BLaER1 (cell line): ENCODE data around the gene SCAF8.
"Not testable (repeated sequence)": the region's sequence is repeated elsewhere in the genome, so short reads cannot be mapped to it uniquely, and the experiment has no call there.

Experiments
- H3K27ac ChIP-seq: shearing (Covaris generic); formaldehyde crosslinking; 2 replicates; pipeline ENCODE4 v1.8.1; 2022
- H3K27me3 ChIP-seq: shearing (Covaris generic); formaldehyde crosslinking; 2 replicates; pipeline ENCODE4 v1.8.1; 2022
- H3K36me3 ChIP-seq: shearing (Covaris generic); formaldehyde crosslinking; 2 replicates; pipeline ENCODE4 v1.8.1; 2022
- H3K4me1 ChIP-seq: shearing (Covaris generic); formaldehyde crosslinking; 2 replicates; pipeline ENCODE4 v1.8.1; 2022
- H3K4me2 ChIP-seq: shearing (Covaris generic); formaldehyde crosslinking; 2 replicates; pipeline ENCODE4 v1.8.1; 2022
- H3K4me3 ChIP-seq: shearing (Covaris generic); formaldehyde crosslinking; 2 replicates; pipeline ENCODE4 v1.8.1; 2022
- H3K9ac ChIP-seq: shearing (Covaris generic); formaldehyde crosslinking; 2 replicates; pipeline ENCODE4 v1.8.1; 2022
- H3K9me3 ChIP-seq: shearing (Covaris generic); formaldehyde crosslinking; 2 replicates; pipeline ENCODE4 v1.8.1; 2022
- H4K20me1 ChIP-seq: shearing (Covaris generic); formaldehyde crosslinking; 2 replicates; pipeline ENCODE4 v1.8.1; 2022
- Cebpa-rat ChIP-seq: shearing (Covaris generic); IDR thresholded peaks from 2 replicates; pipeline ENCODE4 v1.8.1; 2022

Gene SCAF8

DNA sequence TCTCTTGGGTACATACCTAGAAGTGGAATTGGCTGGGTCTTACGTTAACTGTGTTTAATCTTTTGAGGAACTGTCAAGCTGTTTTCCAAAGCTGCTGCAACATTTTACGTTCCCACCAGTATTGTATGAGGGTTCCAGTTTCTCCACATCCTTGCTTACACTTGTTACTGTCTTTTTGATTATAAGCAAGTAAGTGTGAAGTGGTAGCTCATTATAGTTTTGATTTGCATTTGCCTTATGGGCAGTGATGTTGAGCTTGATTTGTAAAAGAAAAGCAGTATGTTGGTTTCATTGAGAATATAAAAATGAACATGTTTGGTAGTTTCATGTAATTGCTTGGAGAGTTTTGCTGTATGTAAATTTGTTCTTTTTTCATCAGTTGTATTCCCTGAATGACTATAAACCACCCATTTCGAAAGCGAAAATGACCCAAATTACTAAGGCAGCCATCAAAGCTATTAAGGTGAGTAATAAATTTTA, 40.4 kb downstream of the SCAF8 start:
- no peak for TF ChIP-seq Cebpa-rat
- 0 out of 2 replicates have a peak, but pooled peaks cover 7% of the 10 kb centered on the region for H3K9me3 ChIP-seq
- no peak overlapping the region for H3K27ac ChIP-seq
- peaks cover 100% of the 10 kb centered on the region for H4K20me1 ChIP-seq
- H3K4me2 ChIP-seq, result no peak overlapping the region
- H3K36me3 ChIP-seq, result peaks cover 64% of the 10 kb centered on the region
- H3K4me3 ChIP-seq, result no peak overlapping the region
- H3K9ac ChIP-seq, result no peak overlapping the region
- no peaks in the 10 kb centered on the region for H3K4me1 ChIP-seq
- H3K27me3 ChIP-seq, result no peaks in the 10 kb centered on the region

- H3K4me2 ChIP-seq, H3K4me1 ChIP-seq, H3K9me3 ChIP-seq, H3K9ac ChIP-seq, H3K27ac ChIP-seq, H3K27me3 ChIP-seq, H3K4me3 ChIP-seq: not testable (repeated sequence)
- H4K20me1 ChIP-seq, result peaks cover 90% of the 10 kb centered on the region
- peaks cover 70% of the 10 kb centered on the region for H3K36me3 ChIP-seq
Measured at GRCh38 chr6:154779157-154779556, 45.9 kb downstream of the SCAF8 start.

- H4K20me1 ChIP-seq, result peaks cover 89% of the 10 kb centered on the region
- H3K4me1 ChIP-seq, result no peaks in the 10 kb centered on the region
- no peak overlapping the region for H3K27ac ChIP-seq
- H3K4me3 ChIP-seq, result no peak overlapping the region
- no peaks in the 10 kb centered on the region for H3K27me3 ChIP-seq
- TF ChIP-seq Cebpa-rat, result no peak
- no peak overlapping the region for H3K9ac ChIP-seq
- H3K36me3 ChIP-seq, result peaks cover 78% of the 10 kb centered on the region
- no peaks in the 10 kb centered on the region for H3K9me3 ChIP-seq
- H3K4me2 ChIP-seq, result no peak overlapping the region
Measured at GRCh38 chr6:154782193-154782592, 49.0 kb downstream of the SCAF8 start.

GRCh38 chr6:154783229-154783628, 50.0 kb downstream of the SCAF8 start:
- no peak overlapping the region for H3K4me2 ChIP-seq
- TF ChIP-seq Cebpa-rat, result no peak
- H3K36me3 ChIP-seq, result peaks cover 84% of the 10 kb centered on the region
- no peak overlapping the region for H3K9ac ChIP-seq
- peaks cover 89% of the 10 kb centered on the region for H4K20me1 ChIP-seq
- H3K27me3 ChIP-seq, result no peaks in the 10 kb centered on the region
- H3K9me3 ChIP-seq, result no peaks in the 10 kb centered on the region
- H3K4me1 ChIP-seq, result no peaks in the 10 kb centered on the region
- no peak overlapping the region for H3K27ac ChIP-seq
- no peak overlapping the region for H3K4me3 ChIP-seq

DNA sequence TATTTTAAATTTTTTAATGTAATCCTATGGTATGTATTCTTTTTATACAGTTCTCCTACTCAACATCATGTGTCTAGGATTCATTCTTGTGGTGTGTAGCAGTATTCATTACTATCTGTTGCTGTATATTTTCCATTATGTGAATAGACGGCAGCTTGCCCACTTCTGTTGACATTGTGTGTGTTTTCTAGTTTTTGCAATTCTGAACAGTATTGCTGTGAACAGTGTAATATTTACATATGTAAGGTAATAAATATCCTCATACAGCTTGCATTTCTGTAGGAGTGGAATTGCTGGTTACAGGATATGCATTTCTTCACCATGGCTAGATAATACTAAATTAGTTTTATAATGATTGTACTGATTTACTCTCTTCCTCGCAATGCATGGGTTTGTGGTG, 51.9 kb downstream of the SCAF8 start:
- H3K27ac ChIP-seq, result no peak overlapping the region

GRCh38 chr6:154786144-154786868, 53.1 kb downstream of the SCAF8 start:
- H3K4me2 ChIP-seq, result no peak overlapping the region
- H3K9me3 ChIP-seq, result no peaks in the 10 kb centered on the region
- no peaks in the 10 kb centered on the region for H3K27me3 ChIP-seq
- no peak overlapping the region for H3K9ac ChIP-seq
- no peak overlapping the region for H3K4me3 ChIP-seq
- H4K20me1 ChIP-seq, result peaks cover 82% of the 10 kb centered on the region
- H3K36me3 ChIP-seq, result peaks cover 74% of the 10 kb centered on the region
- H3K4me1 ChIP-seq, result no peaks in the 10 kb centered on the region
- TF ChIP-seq Cebpa-rat, result no peak
- no peak overlapping the region for H3K27ac ChIP-seq

More for the DNA sequence above, 51.9 kb downstream of the SCAF8 start:
- Histone ChIP-seq H3K4me1 (no peaks in the 10 kb centered on the region), H3K9me3 (no peaks in the 10 kb centered on the region), H3K27me3 (no peaks in the 10 kb centered on the region), H3K4me2 (no peak overlapping the region), H3K9ac (no peak overlapping the region), H3K4me3 (no peak overlapping the region), H3K36me3 (peaks cover 81% of the 10 kb centered on the region), H4K20me1 (peaks cover 81% of the 10 kb centered on the region)
- TF ChIP-seq Cebpa-rat, result no peak

GRCh38 chr6:154791556-154792317, 58.5 kb downstream of the SCAF8 start:
- peaks cover 59% of the 10 kb centered on the region for H4K20me1 ChIP-seq
- H3K27me3 ChIP-seq, result no peaks in the 10 kb centered on the region
- H3K9me3 ChIP-seq, result no peaks in the 10 kb centered on the region
- H3K36me3 ChIP-seq, result peaks cover 71% of the 10 kb centered on the region
- no peak overlapping the region for H3K9ac ChIP-seq
- H3K4me2 ChIP-seq, result no peak overlapping the region
- no peak for TF ChIP-seq Cebpa-rat
- H3K4me3 ChIP-seq, result no peak overlapping the region
- no peaks in the 10 kb centered on the region for H3K4me1 ChIP-seq
- no peak overlapping the region for H3K27ac ChIP-seq

DNA sequence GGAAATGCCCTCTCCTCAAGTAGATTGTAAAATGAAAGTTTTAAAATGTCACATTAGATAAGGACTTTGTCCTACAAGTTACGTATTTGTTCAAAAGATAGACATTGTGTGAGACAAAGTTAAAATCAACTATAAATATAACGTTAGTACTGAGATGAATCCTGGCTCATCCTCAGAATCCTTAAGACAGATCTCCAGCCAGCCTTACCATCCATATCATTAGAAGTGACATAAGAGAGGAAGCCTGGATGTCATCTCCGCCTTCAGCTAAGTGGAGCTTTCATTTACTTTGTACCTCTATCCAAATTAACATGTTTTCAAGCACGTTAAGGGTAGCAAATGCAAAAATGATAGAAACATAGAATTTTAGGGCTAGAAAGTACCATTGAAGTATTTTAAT, 59.1 kb downstream of the SCAF8 start:
- Histone ChIP-seq H3K27me3 (no peaks in the 10 kb centered on the region), H3K4me3 (no peak overlapping the region), H3K4me1 (no peaks in the 10 kb centered on the region), H3K36me3 (peaks cover 68% of the 10 kb centered on the region), H3K4me2 (no peak overlapping the region), H3K9me3 (no peaks in the 10 kb centered on the region), H4K20me1 (peaks cover 53% of the 10 kb centered on the region), H3K9ac (no peak overlapping the region), H3K27ac (no peak overlapping the region)
- TF ChIP-seq Cebpa-rat, result no peak

GRCh38 chr6:154792761-154793160, 59.5 kb downstream of the SCAF8 start:
- H3K4me2 ChIP-seq, result no peak overlapping the region
- TF ChIP-seq Cebpa-rat, result no peak
- no peaks in the 10 kb centered on the region for H3K9me3 ChIP-seq
- H4K20me1 ChIP-seq, result peaks cover 49% of the 10 kb centered on the region
- H3K27me3 ChIP-seq, result no peaks in the 10 kb centered on the region
- peaks cover 70% of the 10 kb centered on the region for H3K36me3 ChIP-seq
- H3K4me1 ChIP-seq, result no peaks in the 10 kb centered on the region
- H3K4me3 ChIP-seq, result no peak overlapping the region
- H3K9ac ChIP-seq, result no peak overlapping the region
- H3K27ac ChIP-seq, result no peak overlapping the region

GRCh38 chr6:154796484-154796883, 63.3 kb downstream of the SCAF8 start:
- H3K4me1 ChIP-seq, result no peaks in the 10 kb centered on the region
- no peak overlapping the region for H3K4me3 ChIP-seq
- peaks cover 82% of the 10 kb centered on the region for H3K36me3 ChIP-seq
- no peak overlapping the region for H3K4me2 ChIP-seq
- no peak overlapping the region for H3K27ac ChIP-seq
- peaks cover 57% of the 10 kb centered on the region for H4K20me1 ChIP-seq
- H3K9ac ChIP-seq, result no peak overlapping the region
- TF ChIP-seq Cebpa-rat, result no peak
- H3K27me3 ChIP-seq, result no peaks in the 10 kb centered on the region
- no peaks in the 10 kb centered on the region for H3K9me3 ChIP-seq
